Gastrocnemius medialis (tissue), 4 donors: ENCODE measurements around the gene UTP11. TPM values are rescaled to one million over a fixed set of nuclear protein-coding genes. Genes with fewer than 3 reads are reported as not detected.
"Not testable (repeated sequence)": the region's sequence is repeated elsewhere in the genome, so short reads cannot be mapped to it uniquely, and the experiment has no call there.

ENCODE experiments used
- ATAC-seq, 2 donors: fragments of 150-250 bp; one replicate each; pipeline ENCODE4 v1.9.1; 2016
- DNase-seq, 2 donors: peaks; one replicate each; pipeline ENCODE4 v3.0.0-alpha.2; 2019
- H3K27ac ChIP-seq, 4 donors: fragments of 200-600 bp; sonication (generic); 1 replicate in 1 of 4; 2 replicates in 3 of 4; pipeline ENCODE4 v1.5.1; 2016 to 2018; ENCODE audit warnings: mild to moderate bottlenecking in 2 of 4, moderate library complexity in 1 of 4
- H3K27me3 ChIP-seq, 3 donors: fragments of 200-600 bp; sonication (generic) in 2 of 3; 1 replicate in 1 of 3; 2 replicates in 2 of 3; pipeline versions ENCODE4 v1.5.1 to v1.6.0; 2016 to 2019; ENCODE audit warnings: mild to moderate bottlenecking in 1 of 3, moderate library complexity in 1 of 3
- H3K36me3 ChIP-seq, 2 donors: fragments of 200-600 bp; sonication (generic) in 1 of 2; one replicate each; pipeline ENCODE4 v1.5.1; 2017 to 2018
- H3K4me1 ChIP-seq, 2 donors: fragments of 200-600 bp; sonication (generic) in 1 of 2; one replicate each; pipeline ENCODE4 v1.5.1; 2016 to 2017; ENCODE audit warnings: mild to moderate bottlenecking in 2 of 2
- H3K4me3 ChIP-seq, 4 donors: fragments of 200-600 bp; sonication (generic) in 3 of 4; 1 replicate in 1 of 4; 2 replicates in 3 of 4; pipeline ENCODE4 v1.5.1; 2016 to 2019; ENCODE audit warnings: mild to moderate bottlenecking in 2 of 4
- H3K9me3 ChIP-seq, 3 donors: fragments of 200-600 bp; sonication (generic) in 2 of 3; 1 replicate in 1 of 3; 2 replicates in 2 of 3; pipeline ENCODE4 v1.5.1; 2016 to 2019
- POLR2A ChIP-seq, 2 donors: fragments of 450-650 bp; IDR thresholded peaks; one replicate each; pipeline ENCODE4 v1.6.1; 2017; ENCODE audit warnings: antibody characterized with exemption in 2 of 2, mild to moderate bottlenecking in 2 of 2, moderate library complexity in 2 of 2
- in situ Hi-C, 4 donors: fragments of 200-750 bp; cut with MboI; loops; one replicate each; pipeline versions ENCODE4 v1.15.0 to v1.8.0; 2017; ENCODE audit warnings: low sequenced_read_pairs in 4 of 4
- intact Hi-C: fragments of 100-400 bp; cut with DNase I; formaldehyde crosslinking; loops from one replicate; pipeline ENCODE4 v1.15.1; 2023; ENCODE audit warnings: low total_unique reads
- total RNA-seq, 4 donors: library from RNA; depleted of rRNA; stranded (reverse); fragments of >200 nt; gene quantifications; one replicate each; pipeline versions ENCODE4 v1.1.0 to v1.2.3, GENCODE V29; 2016
- TF ChIP-seq, protein P1 (sequence below), 5 experiments: fragments of 450-650 bp in 3 of 5; fragments of 200-600 bp in 2 of 5; sonication (generic) in 2 of 5; IDR thresholded peaks in 4 of 5; conservative IDR thresholded peaks in 1 of 5; 1 replicate in 4 of 5; 2 replicates in 1 of 5; pipeline ENCODE4 v1.5.1; 2016 to 2019; ENCODE audit warnings: antibody characterized with exemption in 5 of 5, mild to moderate bottlenecking in 3 of 5, moderate library complexity in 3 of 5

Gene UTP11
- total RNA-seq, 4 donors from 2014 or later, result 141 to 206 (median 186) TPM

GRCh38 chr1:38030596-38031512 is 18.3 kb downstream of the UTP11 start:
- no peak overlapping the region for H3K4me3 ChIP-seq
- H3K9me3 ChIP-seq, result no peaks in the 10 kb centered on the region
- peaks cover 0 to 4% of the 10 kb centered on the region in 2 donors for H3K36me3 ChIP-seq
- DNase-seq (no peak), ATAC-seq (no peak)
- H3K27ac ChIP-seq, result peak overlapping the region; percentile 76 to 100 (median 84)
- TF ChIP-seq, protein P1, sequence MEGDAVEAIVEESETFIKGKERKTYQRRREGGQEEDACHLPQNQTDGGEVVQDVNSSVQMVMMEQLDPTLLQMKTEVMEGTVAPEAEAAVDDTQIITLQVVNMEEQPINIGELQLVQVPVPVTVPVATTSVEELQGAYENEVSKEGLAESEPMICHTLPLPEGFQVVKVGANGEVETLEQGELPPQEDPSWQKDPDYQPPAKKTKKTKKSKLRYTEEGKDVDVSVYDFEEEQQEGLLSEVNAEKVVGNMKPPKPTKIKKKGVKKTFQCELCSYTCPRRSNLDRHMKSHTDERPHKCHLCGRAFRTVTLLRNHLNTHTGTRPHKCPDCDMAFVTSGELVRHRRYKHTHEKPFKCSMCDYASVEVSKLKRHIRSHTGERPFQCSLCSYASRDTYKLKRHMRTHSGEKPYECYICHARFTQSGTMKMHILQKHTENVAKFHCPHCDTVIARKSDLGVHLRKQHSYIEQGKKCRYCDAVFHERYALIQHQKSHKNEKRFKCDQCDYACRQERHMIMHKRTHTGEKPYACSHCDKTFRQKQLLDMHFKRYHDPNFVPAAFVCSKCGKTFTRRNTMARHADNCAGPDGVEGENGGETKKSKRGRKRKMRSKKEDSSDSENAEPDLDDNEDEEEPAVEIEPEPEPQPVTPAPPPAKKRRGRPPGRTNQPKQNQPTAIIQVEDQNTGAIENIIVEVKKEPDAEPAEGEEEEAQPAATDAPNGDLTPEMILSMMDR (IDR thresholded peaks at IDR 0.05 in 4 of 5, conservative IDR thresholded peaks at IDR 0.05 in 1 of 5), result no peak
- no peak for TF ChIP-seq POLR2A (IDR thresholded peaks at IDR 0.05)
- H3K4me1 ChIP-seq, result peaks cover 44 to 53% of the 10 kb centered on the region in 2 donors
- in situ Hi-C loops, result no loop called here
- no peaks in the 10 kb centered on the region for H3K27me3 ChIP-seq
- intact Hi-C loops, result no loop called here

DNA sequence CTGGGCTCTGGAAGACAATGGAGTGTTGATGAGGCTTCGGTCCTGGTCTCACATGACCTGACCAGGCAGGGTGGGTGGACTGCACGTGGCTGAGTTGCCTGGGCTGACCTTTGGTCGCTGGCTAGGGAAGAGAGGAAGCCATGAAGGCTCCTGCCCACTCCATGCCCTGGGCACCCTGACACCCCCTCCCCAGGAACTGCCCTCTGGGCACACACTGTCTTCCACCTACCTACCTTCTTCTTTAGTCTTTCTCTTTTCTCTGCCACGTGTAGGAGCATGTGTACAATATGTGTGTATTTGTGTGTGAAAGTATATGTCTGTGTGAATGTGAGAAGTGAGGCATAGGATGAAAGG is 19.0 kb downstream of the UTP11 start:
- intact Hi-C loops (no loop called here), in situ Hi-C loops (no loop called here)
- no peak for ATAC-seq
- no peak overlapping the region for H3K27ac ChIP-seq
- no peaks in the 10 kb centered on the region for H3K36me3 ChIP-seq
- no peaks in the 10 kb centered on the region for H3K27me3 ChIP-seq
- no peaks in the 10 kb centered on the region for H3K9me3 ChIP-seq
- no peak overlapping the region for H3K4me3 ChIP-seq
- TF ChIP-seq, protein P1 (IDR thresholded peaks at IDR 0.05 in 4 of 5, conservative IDR thresholded peaks at IDR 0.05 in 1 of 5), result no peak
- no peak for TF ChIP-seq POLR2A (IDR thresholded peaks at IDR 0.05)
- DNase-seq, result no peak
- H3K4me1 ChIP-seq, result peaks cover 38 to 47% of the 10 kb centered on the region in 2 donors

- H3K4me3 ChIP-seq, H3K27ac ChIP-seq, H3K9me3 ChIP-seq, intact Hi-C loops, in situ Hi-C loops, H3K27me3 ChIP-seq, H3K36me3 ChIP-seq, DNase-seq, ATAC-seq: not testable (repeated sequence)
- peaks cover 25 to 34% of the 10 kb centered on the region in 2 donors for H3K4me1 ChIP-seq
Measured at GRCh38 chr1:38032992-38033391, 20.5 kb downstream of the UTP11 start.

- in situ Hi-C loops (no loop called here), intact Hi-C loops (no loop called here)
- Histone ChIP-seq H3K36me3 (no peaks in the 10 kb centered on the region), H3K9me3 (no peaks in the 10 kb centered on the region), H3K4me1 (peaks cover 7 to 15% of the 10 kb centered on the region in 2 donors), H3K4me3 (no peak overlapping the region), H3K27ac (no peak overlapping the region), H3K27me3 (no peaks in the 10 kb centered on the region)
- ATAC-seq (no peak), DNase-seq (no peak)
- no peak for TF ChIP-seq POLR2A (IDR thresholded peaks at IDR 0.05)
- TF ChIP-seq, protein P1 (IDR thresholded peaks at IDR 0.05 in 4 of 5, conservative IDR thresholded peaks at IDR 0.05 in 1 of 5), result no peak
Measured at GRCh38 chr1:38034871-38035270, 22.3 kb downstream of the UTP11 start.

GRCh38 chr1:38037221-38037939 is 24.8 kb downstream of the UTP11 start:
- Histone ChIP-seq H3K4me3 (no peak overlapping the region), H3K27ac (no peak overlapping the region), H3K27me3 (peaks cover 11 to 19% (median 12%) of the 10 kb centered on the region in 3 donors), H3K36me3 (no peaks in the 10 kb centered on the region), H3K4me1 (no peaks in the 10 kb centered on the region), H3K9me3 (no peaks in the 10 kb centered on the region)
- TF ChIP-seq POLR2A (IDR thresholded peaks at IDR 0.05), result no peak
- TF ChIP-seq, protein P1 (IDR thresholded peaks at IDR 0.05 in 4 of 5, conservative IDR thresholded peaks at IDR 0.05 in 1 of 5), result no peak
- intact Hi-C loops (no loop called here), in situ Hi-C loops (no loop called here)
- no peak for DNase-seq
- ATAC-seq, result no peak
